Measurements from ENCODE around the gene GADD45G. TPM values are rescaled to one million over a fixed set of nuclear protein-coding genes. Genes with fewer than 3 reads are reported as not detected.

GADD45G gene
- total and polyA plus RNA-seq, 7 experiments from 2014 or later, result 0.51 to 18.7 (median 2.9) TPM; not detected in 1

DNA sequence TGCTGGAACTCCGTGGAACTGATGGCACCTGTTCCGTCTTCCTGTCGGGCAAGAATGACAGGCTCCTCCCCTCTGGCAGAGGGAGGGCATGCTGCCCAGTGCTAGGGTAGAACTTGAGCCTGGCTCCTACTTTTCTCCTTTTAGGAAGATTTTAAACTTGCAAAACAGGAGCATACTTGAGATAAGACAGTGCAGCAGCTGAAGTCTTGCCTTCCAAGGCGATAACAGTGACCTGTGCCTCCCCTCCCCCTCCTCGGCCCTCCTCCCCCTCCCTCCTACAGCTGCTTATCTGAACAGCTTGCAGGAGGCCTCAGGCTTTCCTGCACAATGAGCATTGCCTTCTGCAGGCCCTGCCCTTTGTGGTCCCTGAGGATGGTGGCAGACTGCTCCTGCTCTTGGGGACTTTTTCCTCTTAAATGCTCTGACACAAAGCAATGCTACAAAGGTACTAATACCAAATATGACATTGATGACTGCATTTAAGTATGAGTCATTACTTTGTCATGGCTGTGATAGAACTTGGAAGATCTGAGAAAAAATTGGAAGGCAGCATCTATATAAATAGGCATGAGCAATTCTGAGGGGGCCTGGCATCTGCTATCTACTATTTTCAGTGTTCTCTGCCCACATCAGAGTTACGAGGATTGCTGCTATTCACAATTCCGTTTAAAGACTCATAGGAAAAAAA, 2.0 kb downstream of the GADD45G start:
- H3K4me1 ChIP-seq (ENCODE audit: control insufficient read depth in 2 of 2, insufficient read depth in 2 of 2, low read length in 2 of 2), result peaks cover 12 to 23% of the 10 kb centered on the region in 2 donors

DNA sequence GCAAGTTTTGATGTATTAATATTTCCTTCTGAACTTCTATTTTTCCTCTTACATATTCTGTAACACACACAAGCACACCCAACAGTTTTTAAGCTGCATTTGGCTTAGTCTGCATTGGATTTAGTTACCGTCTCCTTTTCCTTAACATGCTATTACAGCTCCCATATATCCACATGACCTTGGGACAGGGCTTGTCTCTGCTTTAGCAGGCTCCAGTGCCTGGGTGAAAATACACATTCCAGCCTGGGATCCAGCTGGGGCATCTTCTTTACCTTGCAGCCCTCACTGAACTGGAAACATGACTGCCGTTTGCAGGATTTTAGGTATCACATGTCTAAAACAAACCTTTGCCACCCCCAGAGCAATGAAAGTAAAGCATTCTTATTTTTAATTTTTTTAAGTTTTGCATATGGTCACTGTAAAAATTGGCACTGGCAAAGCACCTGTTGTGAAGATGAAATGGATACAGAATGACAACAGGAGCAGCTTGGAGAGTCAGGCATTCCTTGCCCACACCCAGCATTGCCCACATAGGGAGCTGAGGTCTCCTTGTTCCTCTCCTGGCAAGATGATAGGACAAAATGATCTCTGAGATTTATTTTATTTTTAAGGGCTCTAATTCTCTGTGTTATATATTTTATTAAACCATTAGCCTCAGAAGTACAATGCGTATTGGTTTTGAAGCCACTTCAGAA, 4.0 kb downstream of the GADD45G start:
- POLR2A ChIA-PET, result no interaction called here
- H3K36me3 ChIP-seq (ENCODE audit: control insufficient read depth in 2 of 3, insufficient read depth in 3 of 3, low read length in 3 of 3), result no peaks in the 10 kb centered on the region
- ATAC-seq (no peak), DNase-seq (no peak)
- no peaks in the 10 kb centered on the region for H3K9me3 ChIP-seq (ENCODE audit: control insufficient read depth in 2 of 3, low read length in 3 of 3)
- H3K4me1 Mint-ChIP-seq, result peaks cover 0 to 31% (median 14%) of the 10 kb centered on the region in 7 donors
- H3K9me3 Mint-ChIP-seq, result peaks cover 0 to 3% (median 0%) of the 10 kb centered on the region in 11 donors
- H3K4me3 Mint-ChIP-seq, result no peak overlapping the region
- H3K27ac Mint-ChIP-seq, result peak overlapping the region in 1 of 9 donors; percentile 38
- H3K27me3 ChIP-seq (ENCODE audit: control insufficient read depth in 2 of 2, insufficient read depth in 2 of 2, low read length in 2 of 2), result no peaks in the 10 kb centered on the region
- H3K4me3 ChIP-seq (ENCODE audit: low read length), result no peak overlapping the region
- CTCF ChIA-PET, result no interaction called here
- peaks cover 0 to 21% (median 0%) of the 10 kb centered on the region in 5 donors for H3K36me3 Mint-ChIP-seq
- peaks cover 5 to 13% of the 10 kb centered on the region in 2 donors for H3K4me1 ChIP-seq (ENCODE audit: control insufficient read depth in 2 of 2, insufficient read depth in 2 of 2, low read length in 2 of 2)
- intact Hi-C loops (cut with micrococcal nuclease), result no loop called here
- no peak overlapping the region for H3K27ac ChIP-seq (ENCODE audit: low read depth, low read length)
- H3K27me3 Mint-ChIP-seq, result peaks cover 0 to 27% (median 0%) of the 10 kb centered on the region in 5 donors

More for the DNA sequence above, 2.0 kb downstream of the GADD45G start:
- Mint-ChIP-seq H3K4me1 (peaks cover 0 to 36% (median 23%) of the 10 kb centered on the region in 7 donors), H3K27ac (peak overlapping the region in 6 of 9 donors; percentile 17 to 86 (median 46)), H3K9me3 (peaks cover 0 to 3% (median 0%) of the 10 kb centered on the region in 11 donors), H3K27me3 (peaks cover 0 to 24% (median 0%) of the 10 kb centered on the region in 5 donors), H3K36me3 (peaks cover 0 to 21% (median 0%) of the 10 kb centered on the region in 5 donors), H3K4me3 (peak overlapping the region; percentile 79 to 92 (median 88))
- ChIA-PET POLR2A (no interaction called here), CTCF (interaction anchor here (0.9 kb wide), 1 partner anchor 493 kb away, joined by 4 read pairs; no protein-coding TSS in a partner anchor)
- peak in 4 of 9 donors; percentile 2 to 50 (median 34) for DNase-seq
- Histone ChIP-seq H3K4me3 (ENCODE audit: low read length) (peak overlapping the region; percentile 72), H3K36me3 (ENCODE audit: control insufficient read depth in 2 of 3, insufficient read depth in 3 of 3, low read length in 3 of 3) (no peaks in the 10 kb centered on the region), H3K27me3 (ENCODE audit: control insufficient read depth in 2 of 2, insufficient read depth in 2 of 2, low read length in 2 of 2) (no peaks in the 10 kb centered on the region), H3K27ac (ENCODE audit: low read depth, low read length) (no peak overlapping the region), H3K9me3 (ENCODE audit: control insufficient read depth in 2 of 3, low read length in 3 of 3) (no peaks in the 10 kb centered on the region)
- ATAC-seq, result no peak
- intact Hi-C loops (cut with micrococcal nuclease), result no loop called here

DNA sequence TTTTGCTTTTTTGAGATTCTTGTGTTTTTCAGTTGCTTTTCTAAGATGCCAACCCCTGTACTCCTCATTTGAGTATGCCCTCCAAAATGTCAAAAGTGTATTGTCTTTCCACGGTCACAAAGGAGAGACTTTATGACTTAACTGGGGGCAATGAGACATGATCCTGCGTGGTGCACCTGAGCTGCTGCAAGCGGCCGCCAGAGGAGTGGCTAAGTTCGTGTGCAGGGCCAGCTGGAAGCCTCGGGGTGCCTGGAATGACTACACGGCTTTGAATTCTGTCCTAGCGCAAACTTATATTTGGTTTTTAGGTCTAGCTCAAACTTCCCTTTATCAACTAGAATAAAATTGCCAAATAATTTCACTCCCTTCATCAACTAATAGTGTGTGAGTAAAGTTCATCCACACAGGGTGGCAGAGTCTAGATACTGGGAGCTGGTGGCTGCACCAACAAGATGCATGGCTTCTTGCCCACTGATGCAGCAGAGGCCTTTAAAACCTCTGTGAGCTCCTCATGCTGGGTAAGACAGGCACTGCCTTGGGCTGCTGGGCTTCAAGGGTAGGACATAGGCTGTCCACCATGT, 4.7 kb downstream of the GADD45G start:
- no peak overlapping the region for H3K27ac ChIP-seq (ENCODE audit: low read depth, low read length)
- ATAC-seq (no peak), DNase-seq (no peak)
- POLR2A ChIA-PET, result no interaction called here
- peaks cover 0 to 8% of the 10 kb centered on the region in 2 donors for H3K4me1 ChIP-seq (ENCODE audit: control insufficient read depth in 2 of 2, insufficient read depth in 2 of 2, low read length in 2 of 2)
- no peak overlapping the region for H3K4me3 Mint-ChIP-seq
- H3K9me3 Mint-ChIP-seq, result peaks cover 0 to 3% (median 0%) of the 10 kb centered on the region in 11 donors
- no peaks in the 10 kb centered on the region for H3K27me3 ChIP-seq (ENCODE audit: control insufficient read depth in 2 of 2, insufficient read depth in 2 of 2, low read length in 2 of 2)
- peaks cover 0 to 35% (median 10%) of the 10 kb centered on the region in 7 donors for H3K4me1 Mint-ChIP-seq
- H3K36me3 Mint-ChIP-seq, result peaks cover 0 to 21% (median 0%) of the 10 kb centered on the region in 5 donors
- peaks cover 0 to 27% (median 0%) of the 10 kb centered on the region in 5 donors for H3K27me3 Mint-ChIP-seq
- no peak overlapping the region for H3K27ac Mint-ChIP-seq
- intact Hi-C loops (cut with micrococcal nuclease), result no loop called here
- no peaks in the 10 kb centered on the region for H3K36me3 ChIP-seq (ENCODE audit: control insufficient read depth in 2 of 3, insufficient read depth in 3 of 3, low read length in 3 of 3)
- no peaks in the 10 kb centered on the region for H3K9me3 ChIP-seq (ENCODE audit: control insufficient read depth in 2 of 3, low read length in 3 of 3)
- H3K4me3 ChIP-seq (ENCODE audit: low read length), result no peak overlapping the region
- CTCF ChIA-PET, result no interaction called here

DNA sequence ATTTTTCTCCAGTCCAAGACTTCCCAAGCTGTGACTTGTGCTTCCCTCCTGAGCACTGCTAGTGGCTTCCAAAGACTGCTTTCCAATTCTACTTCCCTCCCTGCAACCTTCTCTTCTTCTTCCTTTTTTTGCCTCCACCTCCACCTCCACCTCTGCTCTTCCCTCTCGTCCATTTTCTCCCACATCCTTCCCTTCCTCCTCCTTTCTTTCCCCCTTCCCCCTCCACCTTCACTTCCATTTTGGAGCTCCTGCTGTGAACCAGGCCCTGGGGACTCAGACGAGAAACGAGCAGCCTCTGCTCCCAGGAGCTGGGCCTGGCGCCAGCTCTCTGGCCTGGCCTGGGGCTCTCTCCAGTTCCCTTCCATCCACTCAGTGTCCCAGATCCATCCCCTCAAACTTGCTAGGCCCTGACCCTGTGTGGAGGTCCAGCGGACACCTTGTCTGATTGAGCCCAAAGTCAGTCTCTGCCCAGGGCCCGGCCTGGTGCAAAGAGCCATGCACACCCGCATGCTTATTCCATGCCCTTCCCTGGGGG, 5.6 kb downstream of the GADD45G start:
- peaks cover 0 to 3% of the 10 kb centered on the region in 2 donors for H3K4me1 ChIP-seq (ENCODE audit: control insufficient read depth in 2 of 2, insufficient read depth in 2 of 2, low read length in 2 of 2)
- Mint-ChIP-seq H3K36me3 (peaks cover 0 to 20% (median 0%) of the 10 kb centered on the region in 5 donors), H3K4me3 (no peak overlapping the region), H3K27ac (no peak overlapping the region), H3K9me3 (peaks cover 0 to 3% (median 0%) of the 10 kb centered on the region in 11 donors), H3K4me1 (peaks cover 0 to 32% (median 8%) of the 10 kb centered on the region in 7 donors), H3K27me3 (peaks cover 0 to 27% (median 0%) of the 10 kb centered on the region in 5 donors)
- no peaks in the 10 kb centered on the region for H3K27me3 ChIP-seq (ENCODE audit: control insufficient read depth in 2 of 2, insufficient read depth in 2 of 2, low read length in 2 of 2)
- no peak for ATAC-seq
- intact Hi-C loops (cut with micrococcal nuclease), result no loop called here
- POLR2A ChIA-PET, result no interaction called here
- H3K9me3 ChIP-seq (ENCODE audit: control insufficient read depth in 2 of 3, low read length in 3 of 3), result no peaks in the 10 kb centered on the region
- H3K4me3 ChIP-seq (ENCODE audit: low read length), result no peak overlapping the region
- DNase-seq, result no peak
- H3K27ac ChIP-seq (ENCODE audit: low read depth, low read length), result no peak overlapping the region
- no peaks in the 10 kb centered on the region for H3K36me3 ChIP-seq (ENCODE audit: control insufficient read depth in 2 of 3, insufficient read depth in 3 of 3, low read length in 3 of 3)
- CTCF ChIA-PET, result no interaction called here

DNA sequence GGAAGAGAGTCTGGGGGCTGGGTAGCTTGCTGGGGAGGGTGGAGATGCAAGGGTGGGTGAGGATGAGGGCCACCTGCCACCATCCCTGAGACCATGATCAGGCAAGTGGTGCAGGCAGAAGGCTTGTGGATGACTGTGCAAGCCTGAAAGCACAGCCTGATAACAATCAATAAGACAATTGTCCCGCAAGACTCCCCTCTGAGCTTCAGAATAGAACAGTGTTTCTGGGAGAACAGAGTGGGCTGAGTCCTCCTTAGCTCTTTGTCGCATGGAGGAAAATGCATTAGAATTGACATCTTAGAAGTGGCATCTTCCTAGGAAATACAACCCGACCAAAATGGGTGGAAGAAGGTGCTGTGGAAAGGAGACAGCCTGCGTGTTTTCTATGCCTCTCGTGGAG, 6.6 kb downstream of the GADD45G start:
- Histone ChIP-seq H3K36me3 (ENCODE audit: control insufficient read depth in 2 of 3, insufficient read depth in 3 of 3, low read length in 3 of 3) (no peaks in the 10 kb centered on the region), H3K27me3 (ENCODE audit: control insufficient read depth in 2 of 2, insufficient read depth in 2 of 2, low read length in 2 of 2) (no peaks in the 10 kb centered on the region), H3K27ac (ENCODE audit: low read depth, low read length) (no peak overlapping the region), H3K4me3 (ENCODE audit: low read length) (no peak overlapping the region), H3K9me3 (ENCODE audit: control insufficient read depth in 2 of 3, low read length in 3 of 3) (no peaks in the 10 kb centered on the region), H3K4me1 (ENCODE audit: control insufficient read depth in 2 of 2, insufficient read depth in 2 of 2, low read length in 2 of 2) (no peaks in the 10 kb centered on the region)
- ChIA-PET POLR2A (no interaction called here), CTCF (interaction anchor here (0.9 kb wide), 1 partner anchor 8 kb away, joined by 3 read pairs; no protein-coding TSS in a partner anchor)
- peaks cover 0 to 30% (median 6%) of the 10 kb centered on the region in 7 donors for H3K4me1 Mint-ChIP-seq
- DNase-seq (no peak), ATAC-seq (no peak)
- no peak overlapping the region for H3K27ac Mint-ChIP-seq
- H3K36me3 Mint-ChIP-seq, result peaks cover 0 to 13% (median 0%) of the 10 kb centered on the region in 5 donors
- no peak overlapping the region for H3K4me3 Mint-ChIP-seq
- H3K27me3 Mint-ChIP-seq, result peaks cover 0 to 29% (median 0%) of the 10 kb centered on the region in 5 donors
- intact Hi-C loops (cut with micrococcal nuclease), result no loop called here
- peaks cover 0 to 3% (median 0%) of the 10 kb centered on the region in 11 donors for H3K9me3 Mint-ChIP-seq

DNA sequence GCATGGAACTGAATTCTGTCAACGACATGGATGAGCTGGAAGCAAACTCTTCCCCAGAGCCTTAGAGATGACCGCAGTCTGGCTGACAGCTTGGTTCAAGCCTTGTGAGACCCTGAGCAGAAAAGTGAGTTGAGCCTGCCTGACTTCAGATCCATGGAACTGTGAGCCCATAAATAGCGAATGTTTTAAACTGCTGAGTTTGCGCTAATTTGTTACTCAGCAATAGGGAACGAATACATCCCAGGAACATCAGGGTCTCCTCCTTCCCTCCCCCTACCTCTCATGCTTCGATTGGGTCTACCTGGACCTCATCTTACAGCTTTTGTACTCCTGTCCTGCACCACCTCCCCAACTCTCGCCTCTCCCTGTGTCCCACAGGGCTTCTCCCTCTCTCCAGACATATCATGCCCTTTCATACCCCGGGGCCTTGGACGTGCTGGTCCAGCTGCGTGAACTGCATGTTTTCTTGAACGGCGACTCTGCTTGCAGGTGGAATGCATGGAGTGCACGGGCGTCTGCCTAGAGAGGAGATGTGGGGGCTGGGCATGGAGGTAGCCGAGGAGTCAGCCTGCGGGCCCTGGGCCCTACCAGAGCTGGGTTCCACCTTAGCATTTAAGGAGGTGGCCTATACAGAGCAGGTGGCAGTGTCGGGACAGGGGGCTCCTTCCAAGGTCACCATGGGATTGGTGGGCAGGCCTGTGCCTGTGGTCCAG, 7.9 kb downstream of the GADD45G start:
- H3K27me3 ChIP-seq (ENCODE audit: control insufficient read depth in 2 of 2, insufficient read depth in 2 of 2, low read length in 2 of 2), result no peaks in the 10 kb centered on the region
- H3K4me3 ChIP-seq (ENCODE audit: low read length), result no peak overlapping the region
- ChIA-PET CTCF (no interaction called here), POLR2A (interaction anchor here (1.2 kb wide), 1 partner anchor 8 kb away, joined by 3 read pairs; the partner anchor contains the start of gene GADD45G)
- H3K4me1 ChIP-seq (ENCODE audit: control insufficient read depth in 2 of 2, insufficient read depth in 2 of 2, low read length in 2 of 2), result no peaks in the 10 kb centered on the region
- H3K27ac ChIP-seq (ENCODE audit: low read depth, low read length), result no peak overlapping the region
- H3K9me3 ChIP-seq (ENCODE audit: control insufficient read depth in 2 of 3, low read length in 3 of 3), result no peaks in the 10 kb centered on the region
- no peak for ATAC-seq
- Mint-ChIP-seq H3K9me3 (peaks cover 0 to 3% (median 0%) of the 10 kb centered on the region in 11 donors), H3K4me3 (no peak overlapping the region), H3K36me3 (peaks cover 0 to 4% (median 0%) of the 10 kb centered on the region in 5 donors), H3K27me3 (peaks cover 0 to 29% (median 0%) of the 10 kb centered on the region in 5 donors), H3K27ac (peak overlapping the region in 1 of 9 donors; percentile 12), H3K4me1 (peaks cover 0 to 17% (median 0%) of the 10 kb centered on the region in 7 donors)
- no peak for DNase-seq
- H3K36me3 ChIP-seq (ENCODE audit: control insufficient read depth in 2 of 3, insufficient read depth in 3 of 3, low read length in 3 of 3), result no peaks in the 10 kb centered on the region
- intact Hi-C loops (cut with micrococcal nuclease), result no loop called here
